A549 (cell line): ENCODE measurements around the gene OPRM1. TPM values are rescaled to one million over a fixed set of nuclear protein-coding genes. Genes with fewer than 3 reads are reported as not detected.

Experiments
- ATAC-seq, 2 experiments: fragments of 200-7000 bp in 1 of 2; fragments of >200 bp in 1 of 2; cut with Nextera tagmentation in 1 of 2; cut with Tn5 transposase in 1 of 2; 3 replicates each; pipeline versions ENCODE4 v1.8.0 to v1.9.1; 2018 to 2020; ENCODE audit warnings: mild to moderate bottlenecking in 1 of 2, moderate library complexity in 1 of 2
- CTCF ChIA-PET: fragments of 300-600 bp; sonication (Branson Sonifier 250); formaldehyde crosslinking; extraction: SDS; loops from one replicate; lab custom pipeline; 2021; ENCODE audit warnings: antibody characterized with exemption, inconsistent platforms; lab: Yijun Ruan, JAX
- POLR2A ChIA-PET: fragments of 350-600 bp; formaldehyde crosslinking; extraction: SDS; loops from one replicate; lab custom pipeline; 2021; ENCODE audit warnings: antibody characterized with exemption, inconsistent platforms; lab: Yijun Ruan, JAX
- DNase-seq, 2 experiments: peaks; one replicate each; pipeline versions ENCODE4 v3.0.0 to v3.0.0-alpha.2; 2011 to 2016; ENCODE audit warnings: low read depth in 1 of 2, low spot score in 1 of 2
- FAIRE-seq: peaks from 2 replicates; lab custom pipeline; 2011; peaks lifted over from hg19 to GRCh38; lab: Jason Lieb, UNC
- H3K27ac ChIP-seq, 2 experiments: fragments of >200 bp; sonication (Bioruptor Twin); formaldehyde crosslinking; 3 replicates each; pipeline ENCODE4 v1.5.1; 2016 to 2017
- H3K4me1 ChIP-seq: fragments of >200 bp; sonication (Bioruptor Twin); formaldehyde crosslinking; 3 replicates; pipeline ENCODE4 v1.6.1; 2016
- H3K4me2 ChIP-seq: fragments of >200 bp; sonication (Bioruptor Twin); formaldehyde crosslinking; 3 replicates; pipeline ENCODE4 v1.6.1; 2016
- H3K4me3 ChIP-seq: fragments of >200 bp; sonication (Bioruptor Twin); formaldehyde crosslinking; 3 replicates; pipeline ENCODE4 v1.5.1; 2016
- H3K9me3 ChIP-seq: fragments of >200 bp; sonication (Bioruptor Twin); formaldehyde crosslinking; 3 replicates; pipeline ENCODE4 v1.6.1; 2016
- ATOH8 ChIP-seq: fragments of 250-450 bp; sonication (Bioruptor Pico); IDR thresholded peaks from 2 replicates; pipeline ENCODE4 v1.5.0; 2020; ENCODE audit warnings: low read depth, mild to moderate bottlenecking, moderate library complexity
- BCL3 ChIP-seq: fragments of >200 bp; sonication (Bioruptor Twin); formaldehyde crosslinking; IDR thresholded peaks from 3 replicates; pipeline ENCODE4 v1.6.1; 2016
- CBX2 ChIP-seq: fragments of 200-600 bp; sonication (generic); IDR thresholded peaks from 2 replicates; pipeline ENCODE4 v1.6.1; 2016; ENCODE audit warnings: low read depth, mild to moderate bottlenecking, borderline replicate concordance
- CHD2 ChIP-seq: fragments of 150-350 bp; IDR thresholded peaks from 2 replicates; pipeline ENCODE4 v1.6.1; 2014; ENCODE audit warnings: low read length; ENCODE audit not compliant: partially characterized antibody
- CTCF ChIP-seq: fragments of >200 bp; sonication (Bioruptor Twin); formaldehyde crosslinking; IDR thresholded peaks from 3 replicates; pipeline ENCODE4 v1.5.1; 2016
- EHF ChIP-seq: fragments of 250-450 bp; sonication (Bioruptor Pico); IDR thresholded peaks from 2 replicates; pipeline ENCODE4 v1.5.0; 2020; ENCODE audit warnings: mild to moderate bottlenecking
- EHMT2 ChIP-seq: fragments of 200-600 bp; sonication (generic); IDR thresholded peaks from 2 replicates; pipeline ENCODE4 v1.6.1; 2016; ENCODE audit warnings: antibody characterized with exemption, low read depth, mild to moderate bottlenecking, moderate library complexity
- ELK1 ChIP-seq: fragments of 150-350 bp; IDR thresholded peaks from 2 replicates; pipeline ENCODE4 v1.6.1; 2014; ENCODE audit warnings: low read depth, mild to moderate bottlenecking, low read length
- EP300 ChIP-seq, 2 experiments: fragments of >200 bp; sonication (Bioruptor Twin); formaldehyde crosslinking; IDR thresholded peaks; 2 replicates in 1 of 2; 3 replicates in 1 of 2; pipeline ENCODE4 v1.6.1; 2016 to 2017
- ESRRA ChIP-seq: fragments of 150-350 bp; IDR thresholded peaks from 2 replicates; pipeline ENCODE4 v1.6.1; 2014; ENCODE audit warnings: mild to moderate bottlenecking, low read length, borderline replicate concordance
- FOXS1 ChIP-seq: fragments of 250-450 bp; sonication (Bioruptor Pico); IDR thresholded peaks from 2 replicates; pipeline ENCODE4 v1.5.0; 2020; ENCODE audit warnings: mild to moderate bottlenecking, moderate library complexity
- GATA3 ChIP-seq: IDR thresholded peaks from 2 replicates; pipeline ENCODE4 v1.6.1; 2012; ENCODE audit warnings: borderline replicate concordance
- HDAC2 ChIP-seq: fragments of 200-600 bp; sonication (generic); IDR thresholded peaks from 2 replicates; pipeline ENCODE4 v1.6.1; 2016
- HEYL ChIP-seq: fragments of 250-450 bp; sonication (Bioruptor Pico); IDR thresholded peaks from 2 replicates; pipeline ENCODE4 v1.8.0; 2021; ENCODE audit warnings: mild to moderate bottlenecking, moderate library complexity
- HOXB5 ChIP-seq: fragments of 250-450 bp; sonication (Bioruptor Pico); IDR thresholded peaks from 2 replicates; pipeline ENCODE4 v1.5.0; 2020; ENCODE audit warnings: mild to moderate bottlenecking, moderate library complexity
- KDM1A ChIP-seq: fragments of 200-600 bp; sonication (generic); IDR thresholded peaks from 2 replicates; pipeline ENCODE4 v1.6.1; 2016; ENCODE audit warnings: low read depth, mild to moderate bottlenecking
- KDM5A ChIP-seq: fragments of 200-600 bp; sonication (generic); IDR thresholded peaks from 2 replicates; pipeline ENCODE4 v1.6.1; 2016; ENCODE audit warnings: antibody characterized with exemption, mild to moderate bottlenecking
- MAFK ChIP-seq: fragments of 450-650 bp; IDR thresholded peaks from 2 replicates; pipeline ENCODE4 v1.6.1; 2014; ENCODE audit not compliant: partially characterized antibody
- MYC ChIP-seq: IDR thresholded peaks from 2 replicates; pipeline ENCODE4 v1.6.1; 2012; ENCODE audit warnings: mild to moderate bottlenecking, inconsistent platforms, low read length, improper control_type of control experiment, borderline replicate concordance
- NFE2L2 ChIP-seq: fragments of 150-350 bp; conservative IDR thresholded peaks from 2 replicates; pipeline ENCODE4 v1.6.1; 2014; ENCODE audit warnings: low read length
- PHF8 ChIP-seq: fragments of 200-600 bp; sonication (generic); IDR thresholded peaks from 2 replicates; pipeline ENCODE4 v1.6.1; 2016; ENCODE audit warnings: low read depth, mild to moderate bottlenecking, antibody characterized with exemption, moderate library complexity, borderline replicate concordance
- POLR2A ChIP-seq: IDR thresholded peaks from 2 replicates; pipeline ENCODE4 v1.6.1; 2012; ENCODE audit warnings: mild to moderate bottlenecking, low read length
- RAD21 ChIP-seq, 2 experiments: fragments of >200 bp in 1 of 2; sonication (Bioruptor Twin) in 1 of 2; formaldehyde crosslinking in 1 of 2; IDR thresholded peaks in 1 of 2; conservative IDR thresholded peaks in 1 of 2; 2 replicates in 1 of 2; 3 replicates in 1 of 2; pipeline ENCODE4 v1.6.1; 2012 to 2018; ENCODE audit warnings: inconsistent platforms in 1 of 2
- RARB ChIP-seq: fragments of 250-450 bp; sonication (Bioruptor Pico); IDR thresholded peaks from 2 replicates; pipeline ENCODE4 v1.8.0; 2021; ENCODE audit warnings: mild to moderate bottlenecking, moderate library complexity
- RCOR1 ChIP-seq: fragments of 150-350 bp; IDR thresholded peaks from 2 replicates; pipeline ENCODE4 v1.6.1; 2014; ENCODE audit warnings: antibody characterized with exemption, low read length, low read depth
- RFX5 ChIP-seq: fragments of 450-650 bp; IDR thresholded peaks from 2 replicates; pipeline ENCODE4 v1.7.1; 2014; ENCODE audit warnings: antibody characterized with exemption, mild to moderate bottlenecking, moderate library complexity
- RNF2 ChIP-seq: fragments of 200-600 bp; sonication (generic); IDR thresholded peaks from 2 replicates; pipeline ENCODE4 v1.6.1; 2016; ENCODE audit warnings: low read depth, mild to moderate bottlenecking, antibody characterized with exemption, moderate library complexity, borderline replicate concordance
- TFCP2L1 ChIP-seq: fragments of 250-450 bp; sonication (Bioruptor Pico); IDR thresholded peaks from 2 replicates; pipeline ENCODE4 v1.5.0; 2021; ENCODE audit warnings: mild to moderate bottlenecking
- TP53 ChIP-seq: fragments of 250-450 bp; sonication (Bioruptor Pico); IDR thresholded peaks from 2 replicates; pipeline ENCODE4 v1.5.0; 2021; ENCODE audit warnings: mild to moderate bottlenecking, moderate library complexity
- ZFP36 ChIP-seq: fragments of 450-650 bp; IDR thresholded peaks from 2 replicates; pipeline ENCODE4 v1.6.1; 2014; ENCODE audit warnings: borderline replicate concordance; ENCODE audit not compliant: partially characterized antibody
- ZNF302 ChIP-seq: fragments of 250-450 bp; sonication (Bioruptor Pico); IDR thresholded peaks from 2 replicates; pipeline ENCODE4 v1.9.0; 2021; ENCODE audit warnings: inconsistent platforms, mild to moderate bottlenecking, moderate library complexity
- ZSCAN20 ChIP-seq: fragments of 250-450 bp; sonication (Bioruptor Pico); IDR thresholded peaks from 2 replicates; pipeline ENCODE4 v1.8.0; 2022; ENCODE audit warnings: mild to moderate bottlenecking, moderate library complexity
- WGBS: methylation state at CpG from one replicate; pipeline ENCODE4 v1.1.6; 2017; ENCODE audit errors: missing lambda C conversion rate; 5-methylcytosine and 5-hydroxymethylcytosine counted together
- polyA plus RNA-seq, 4 experiments: library from polyadenylated mRNA; depleted of rRNA in 3 of 4; stranded (reverse); fragments of >200 nt; fragmentation: RNase III in 1 of 4; extraction: RNeasy Plus Mini Kit Qiagen cat#74134 plus additional on column Dnase treatment in 1 of 4; gene quantifications; 2 replicates in 3 of 4; 3 replicates in 1 of 4; pipeline ENCODE4 v1.2.3, GENCODE V29; 2011 to 2017

OPRM1 gene
- polyA plus RNA-seq, 2 of the 4 experiments (the other 2 are of a cell fraction), result not detected

GRCh38 chr6:154041001-154041400, 2.0 kb downstream of the OPRM1 start:
- WGBS, result 53% methylated on average over 2 of the region's 2 CpGs
- no peak for FAIRE-seq
- H3K4me3 ChIP-seq, result no peak overlapping the region

GRCh38 chr6:154053141-154053540, 14.1 kb downstream of the OPRM1 start:
- Histone ChIP-seq H3K4me1 (no peaks in the 10 kb centered on the region), H3K9me3 (no peaks in the 10 kb centered on the region), H3K4me2 (no peak overlapping the region), H3K27ac (no peak overlapping the region), H3K4me3 (no peak overlapping the region)
- ATAC-seq (no peak), FAIRE-seq (no peak), DNase-seq (no peak)
- 0% methylated on average over 1 of the region's 1 CpG for WGBS
- TF ChIP-seq GATA3 (no peak), HEYL (CRISPR knock-in tag) (no peak), RAD21 (conservative IDR thresholded peaks at IDR 0.05 in 1 of 2, IDR thresholded peaks at IDR 0.05 in 1 of 2) (no peak), KDM1A (no peak), MYC (no peak), EP300 (IDR thresholded peaks at IDR 0.05) (no peak), MAFK (no peak), EHMT2 (no peak), CTCF (no peak)
- ChIA-PET CTCF (no interaction called here), POLR2A (no interaction called here)

More at GRCh38 chr6:154041001-154041400, 2.0 kb downstream of the OPRM1 start:
- Histone ChIP-seq H3K27ac (no peak overlapping the region), H3K4me1 (no peaks in the 10 kb centered on the region), H3K9me3 (no peaks in the 10 kb centered on the region), H3K4me2 (no peak overlapping the region)
- POLR2A ChIA-PET, result no interaction called here
- ATAC-seq, result no peak
- no peak for DNase-seq
- CTCF ChIA-PET, result interaction anchor here (0.7 kb wide), 1 partner anchor 234 kb away, joined by 5 read pairs; no protein-coding TSS in a partner anchor
- TF ChIP-seq RFX5, result no peak
- no peak for TF ChIP-seq BCL3
- TF ChIP-seq RCOR1, result no peak
- TF ChIP-seq ZSCAN20 (CRISPR knock-in tag), result no peak
- no peak for TF ChIP-seq FOXS1 (CRISPR knock-in tag)
- TF ChIP-seq MAFK, result no peak
- TF ChIP-seq RARB (CRISPR knock-in tag), result no peak
- no peak for TF ChIP-seq ZFP36
- no peak for TF ChIP-seq ZNF302 (CRISPR knock-in tag)
- TF ChIP-seq GATA3, result no peak
- no peak for TF ChIP-seq EHF
- TF ChIP-seq KDM1A, result no peak

GRCh38 chr6:154056536-154056935, 17.5 kb downstream of the OPRM1 start:
- WGBS, result 21% methylated on average over 5 of the region's 5 CpGs
- no peaks in the 10 kb centered on the region for H3K9me3 ChIP-seq
- ChIA-PET CTCF (no interaction called here), POLR2A (no interaction called here)
- DNase-seq, result no peak
- H3K27ac ChIP-seq, result no peak overlapping the region
- no peak for ATAC-seq
- no peak overlapping the region for H3K4me3 ChIP-seq
- H3K4me2 ChIP-seq, result no peak overlapping the region
- TF ChIP-seq ESRRA (no peak), TFCP2L1 (CRISPR knock-in tag) (no peak), CBX2 (no peak), CHD2 (no peak), ELK1 (no peak), NFE2L2 (no peak), PHF8 (no peak), POLR2A (no peak), KDM5A (no peak), ATOH8 (CRISPR knock-in tag) (no peak), HDAC2 (no peak), HOXB5 (CRISPR knock-in tag) (no peak), RNF2 (no peak), RAD21 (conservative IDR thresholded peaks at IDR 0.05 in 1 of 2, IDR thresholded peaks at IDR 0.05 in 1 of 2) (no peak), TP53 (no peak), RCOR1 (no peak), RARB (CRISPR knock-in tag) (no peak), FOXS1 (CRISPR knock-in tag) (no peak), EHMT2 (no peak)
- no peak for FAIRE-seq
- H3K4me1 ChIP-seq, result no peaks in the 10 kb centered on the region
